Esophagus mucosa (tissue), 1 donor: ENCODE results near the gene PCDH15. TPM values are rescaled to one million over a fixed set of nuclear protein-coding genes. Genes with fewer than 3 reads are reported as not detected.

Experiments used
- ATAC-seq: fragments of 200-7000 bp; cut with Tn5 transposase; one replicate; pipeline ENCODE4 v1.9.1; 2020
- total RNA-seq: library from RNA; stranded (reverse); gene quantifications from one replicate; pipeline ENCODE4 v1.2.4, GENCODE V29; 2023
- donor health status: DM: yes; HTN: yes; CAD: no.

The PCDH15 gene
- total RNA-seq, 1 donor from 2014 or later, result not detected

DNA sequence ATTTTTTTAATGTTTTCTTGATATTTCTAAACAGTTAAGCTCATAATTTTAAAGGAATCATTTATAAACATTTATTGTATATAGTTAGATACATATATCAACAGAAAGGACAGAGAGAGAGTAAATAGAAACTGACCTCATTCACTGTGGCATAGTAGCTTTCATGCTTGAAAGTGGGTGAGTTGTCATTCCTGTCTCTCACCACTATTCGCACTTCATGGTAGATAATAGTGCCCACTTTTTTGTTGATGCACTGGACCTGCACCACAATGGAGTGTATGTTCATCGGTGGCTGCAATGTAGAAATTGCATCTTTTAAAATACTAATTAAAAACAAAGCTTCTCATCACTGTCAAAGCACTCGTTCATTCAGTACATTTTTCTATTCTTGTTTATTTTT, 432.0 kb downstream of the PCDH15 start:
- no peak for ATAC-seq

DNA sequence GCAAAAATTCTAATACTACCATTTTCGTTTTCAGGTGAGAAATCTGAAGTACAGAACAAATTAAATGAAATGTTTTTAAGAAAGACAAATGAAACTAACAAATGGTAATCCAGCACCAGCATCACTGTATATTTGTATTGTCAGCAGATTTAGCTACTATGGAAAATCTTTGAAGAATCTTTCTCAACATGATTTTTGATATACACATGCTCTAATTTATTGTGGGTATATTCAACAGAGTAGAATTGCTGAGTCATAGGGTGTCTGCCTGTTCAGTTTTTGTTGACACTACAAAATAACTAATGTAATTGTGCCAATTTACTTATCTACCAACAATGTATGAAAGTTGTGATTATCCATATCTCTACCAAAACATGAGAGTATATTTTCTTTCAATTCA, 437.6 kb downstream of the PCDH15 start:
- no peak for ATAC-seq

DNA sequence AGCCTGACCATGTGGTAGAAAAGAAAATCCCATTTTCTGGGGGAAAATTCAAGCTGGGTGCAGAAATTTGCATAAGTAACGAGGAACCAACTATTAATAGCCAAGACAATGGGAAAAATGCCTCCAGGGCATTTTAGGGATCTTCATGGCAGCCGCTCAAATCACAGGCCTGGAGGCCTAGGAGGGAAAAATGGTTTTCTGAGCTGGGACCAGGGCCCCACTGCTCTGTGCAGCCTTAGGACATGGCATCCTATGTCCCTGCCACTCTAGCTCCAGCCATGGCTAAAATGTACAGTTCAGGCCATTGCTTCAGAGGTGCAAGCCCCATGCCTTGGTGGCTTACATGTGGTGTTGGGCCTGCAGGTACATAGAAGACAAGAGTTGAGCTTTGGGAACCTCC, 459.0 kb downstream of the PCDH15 start:
- ATAC-seq, result no peak

DNA sequence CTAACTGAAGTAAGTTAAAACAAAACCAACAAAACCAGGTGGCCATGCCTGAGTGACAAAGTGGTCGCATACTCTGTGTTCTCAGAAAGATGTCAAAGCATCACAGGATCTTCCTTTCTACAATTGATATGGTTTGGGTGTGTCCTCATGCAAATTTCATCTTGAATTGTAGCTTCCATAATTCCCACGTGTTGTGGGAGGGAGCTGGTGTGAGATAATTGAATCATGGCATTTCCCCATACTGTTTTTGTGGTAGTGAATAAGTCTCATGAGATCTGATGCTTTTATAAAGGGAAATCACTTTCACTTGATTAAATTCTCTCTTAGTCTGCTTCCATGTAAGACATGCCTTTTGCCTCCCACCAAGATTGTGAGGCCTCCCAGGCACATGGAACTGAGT, 465.7 kb downstream of the PCDH15 start:
- ATAC-seq, result no peak

DNA sequence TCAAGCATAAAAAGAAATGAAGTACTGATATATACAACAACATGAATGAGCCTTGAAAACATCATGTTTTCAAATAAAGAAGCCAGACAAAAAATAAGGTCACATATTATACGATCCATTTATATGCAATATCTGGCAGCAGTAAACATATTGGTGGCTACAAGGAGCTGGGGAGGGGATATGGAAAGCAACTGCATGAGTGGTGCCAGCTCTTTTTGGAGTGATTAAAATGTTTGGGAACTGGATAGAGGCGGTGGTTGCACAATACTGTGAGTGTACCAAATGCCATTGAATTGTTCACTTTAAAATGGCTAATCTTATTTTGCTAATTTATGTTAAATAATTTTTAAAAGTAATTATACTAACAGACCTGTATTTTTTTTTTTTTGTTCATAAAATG, 481.7 kb downstream of the PCDH15 start:
- ATAC-seq, result no peak

DNA sequence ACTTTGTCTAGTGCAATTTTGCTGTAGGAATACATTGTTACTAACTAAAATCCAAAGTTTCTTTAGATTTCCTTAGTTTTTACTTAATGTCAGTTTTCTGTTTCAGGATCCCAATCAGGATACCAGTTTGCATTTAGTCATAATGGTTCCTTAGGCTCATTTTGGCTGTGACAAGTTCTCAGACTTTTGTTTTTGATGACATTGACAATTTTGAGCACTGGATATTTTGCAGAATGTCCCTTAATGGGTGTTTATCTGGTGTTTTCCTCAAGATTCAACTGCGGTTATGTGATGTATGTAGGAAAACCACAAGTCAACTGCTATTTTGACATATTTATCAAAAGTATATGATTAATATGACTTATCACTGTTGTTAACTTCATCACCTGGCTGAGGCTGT, 482.6 kb downstream of the PCDH15 start:
- no peak for ATAC-seq

DNA sequence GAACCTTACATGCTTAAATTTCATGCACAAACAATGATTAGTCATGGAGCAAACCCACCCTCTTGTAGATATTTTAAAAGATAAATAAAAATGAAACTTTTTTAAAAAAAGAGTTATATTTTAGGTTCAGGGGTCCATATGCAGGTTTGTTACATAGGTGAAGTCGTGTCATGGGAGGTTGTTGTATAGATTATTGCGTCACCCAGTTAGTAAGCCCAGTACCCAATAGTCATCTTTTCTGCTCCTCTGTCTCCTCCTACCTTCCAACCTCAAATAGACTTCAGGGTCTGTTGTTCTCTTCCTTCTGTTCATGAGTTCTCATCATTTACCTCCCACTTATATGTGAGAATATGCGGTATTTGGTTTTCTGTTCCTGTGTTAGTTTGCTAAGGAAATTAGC, 486.6 kb downstream of the PCDH15 start:
- ATAC-seq, result no peak

DNA sequence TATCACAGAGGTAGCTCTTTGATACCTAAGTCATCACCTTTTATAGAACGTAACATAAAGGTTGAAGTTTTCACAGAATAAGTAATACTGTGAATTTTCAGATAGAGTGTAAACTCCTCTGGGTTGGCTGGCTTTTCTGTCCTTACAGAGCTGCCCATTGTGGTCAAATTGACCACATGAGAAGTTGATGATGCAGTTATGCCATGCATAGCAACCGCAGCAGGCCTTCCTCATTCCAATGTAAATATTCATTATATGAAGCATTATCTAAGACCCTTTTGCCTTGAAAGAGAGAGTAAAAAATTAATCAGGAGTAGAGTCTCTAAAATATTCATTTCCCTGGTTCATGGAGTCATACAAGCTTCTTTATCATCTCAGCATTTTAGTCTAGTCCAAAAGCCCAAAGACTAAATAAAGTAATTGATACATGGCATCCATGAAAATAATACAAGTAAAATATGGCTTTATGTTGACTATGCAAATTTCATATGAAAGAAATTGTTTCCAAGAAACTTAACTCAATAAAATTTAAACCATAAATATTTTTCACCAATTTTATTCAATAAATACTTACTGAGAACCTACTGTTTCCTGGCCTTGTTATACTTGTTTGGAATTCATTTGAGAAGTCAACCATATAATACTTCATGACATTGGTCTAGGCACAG, 516.4 kb downstream of the PCDH15 start:
- no peak for ATAC-seq

DNA sequence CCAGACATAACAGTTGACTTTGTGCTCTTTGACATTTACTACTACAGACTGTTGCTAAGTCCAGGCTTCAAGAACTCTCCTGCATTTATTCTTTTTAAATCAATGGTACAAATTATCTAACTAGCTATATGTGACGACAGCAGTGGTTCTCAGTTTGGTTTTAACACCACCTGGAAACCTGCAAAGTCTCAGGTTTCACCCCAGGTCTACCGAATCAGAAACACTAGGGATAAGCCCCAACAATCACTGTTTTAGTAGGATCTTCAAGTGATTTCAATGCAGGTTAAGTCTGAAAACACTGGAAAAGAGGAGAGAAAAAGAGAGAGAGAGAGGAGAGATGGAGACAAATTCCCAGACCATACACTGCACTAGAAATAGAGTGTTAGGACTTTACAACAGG, 519.0 kb downstream of the PCDH15 start:
- ATAC-seq, result no peak

DNA sequence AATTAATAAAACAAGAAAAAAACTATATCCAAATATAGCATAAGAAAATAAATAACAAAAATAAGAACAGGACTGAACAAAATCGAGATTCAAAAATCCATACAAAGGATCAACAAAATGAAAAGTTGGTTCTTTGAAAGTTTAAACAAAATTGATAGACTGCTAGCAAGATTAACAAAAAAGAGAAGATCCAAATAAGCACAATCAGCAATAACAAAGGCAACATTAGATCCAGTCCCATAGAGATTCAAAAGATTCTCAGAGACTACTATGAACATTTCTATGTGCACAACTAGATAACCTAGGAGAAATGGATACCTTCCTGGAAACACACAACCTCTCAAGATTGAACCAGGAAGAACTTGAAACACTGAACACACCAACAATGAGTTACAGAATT, 534.6 kb downstream of the PCDH15 start:
- ATAC-seq, result no peak

DNA sequence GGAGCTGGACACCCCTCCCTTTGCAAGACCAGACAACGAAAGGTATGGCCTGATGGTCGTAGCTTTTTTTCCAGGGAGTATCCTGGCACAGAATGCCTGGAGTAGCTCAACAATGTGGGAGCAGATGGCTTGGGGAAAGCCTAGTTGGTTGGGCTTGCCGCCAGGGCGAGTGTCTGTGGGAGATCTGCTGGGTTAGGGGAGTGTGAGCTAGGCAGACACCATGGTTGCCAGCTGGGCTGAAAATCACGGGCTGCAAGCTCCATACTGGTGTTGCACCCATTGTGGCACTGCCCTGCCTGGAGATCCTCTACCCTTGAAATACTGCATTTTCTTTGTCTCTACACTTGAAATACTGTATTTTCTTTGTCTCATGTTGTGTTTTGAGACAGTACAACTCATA, 538.3 kb downstream of the PCDH15 start:
- no peak for ATAC-seq

DNA sequence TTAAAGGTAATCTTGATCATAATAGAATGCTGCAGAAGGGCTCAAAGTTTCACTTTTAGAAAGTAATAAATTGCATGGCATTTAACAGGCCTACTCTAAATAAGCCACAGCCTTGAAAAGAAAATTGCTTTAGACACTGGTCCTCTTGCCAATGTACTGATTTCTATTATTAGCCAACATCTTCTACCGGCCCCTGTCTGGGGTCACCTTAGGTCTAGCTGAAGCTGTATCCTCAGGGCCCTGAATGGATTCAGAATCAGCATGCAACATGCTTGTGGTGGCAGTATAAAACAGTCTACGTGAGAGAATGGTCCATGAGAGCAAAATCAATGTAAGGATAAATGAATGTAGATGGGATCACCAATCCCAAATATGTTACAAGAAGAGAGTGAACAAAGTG, 541.9 kb downstream of the PCDH15 start:
- no peak for ATAC-seq

DNA sequence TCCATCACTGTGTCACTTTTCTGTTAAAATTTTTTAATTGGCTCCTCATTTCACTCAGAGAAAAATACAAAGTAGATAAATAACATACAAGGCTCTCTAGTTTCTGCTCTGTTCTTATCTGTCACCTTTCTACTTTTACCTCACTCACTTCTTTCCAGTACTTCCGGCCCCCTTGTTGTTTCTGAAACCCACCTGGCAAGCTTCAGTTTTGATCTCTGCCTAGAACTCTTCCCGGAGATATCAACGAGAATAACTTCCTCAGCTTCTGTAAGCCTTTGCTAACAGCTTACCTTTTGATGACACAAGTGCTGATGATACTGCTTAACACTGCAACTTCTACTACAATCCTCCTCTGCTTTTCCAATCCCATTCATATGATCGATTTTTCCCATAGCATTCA, 566.2 kb downstream of the PCDH15 start:
- ATAC-seq, result no peak

DNA sequence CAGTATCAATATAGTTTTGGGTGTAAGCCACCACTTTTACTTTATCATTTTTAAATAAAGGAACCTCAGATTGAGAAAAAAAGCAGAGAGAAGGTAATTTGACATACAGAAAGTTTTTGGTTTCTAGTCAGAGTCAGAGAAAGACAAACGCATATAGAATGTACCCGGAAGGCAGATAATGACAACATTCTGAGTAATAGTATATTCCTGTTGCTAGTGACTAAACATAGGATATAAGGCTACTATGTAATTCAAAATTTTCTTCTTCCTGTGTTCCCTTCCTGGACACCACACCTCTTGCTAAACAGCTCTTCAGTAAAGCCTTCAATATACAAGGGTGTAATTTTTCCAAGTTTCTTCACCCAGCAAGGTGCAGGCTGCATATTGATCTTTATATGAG, 597.6 kb downstream of the PCDH15 start:
- ATAC-seq, result peak; percentile 94

DNA sequence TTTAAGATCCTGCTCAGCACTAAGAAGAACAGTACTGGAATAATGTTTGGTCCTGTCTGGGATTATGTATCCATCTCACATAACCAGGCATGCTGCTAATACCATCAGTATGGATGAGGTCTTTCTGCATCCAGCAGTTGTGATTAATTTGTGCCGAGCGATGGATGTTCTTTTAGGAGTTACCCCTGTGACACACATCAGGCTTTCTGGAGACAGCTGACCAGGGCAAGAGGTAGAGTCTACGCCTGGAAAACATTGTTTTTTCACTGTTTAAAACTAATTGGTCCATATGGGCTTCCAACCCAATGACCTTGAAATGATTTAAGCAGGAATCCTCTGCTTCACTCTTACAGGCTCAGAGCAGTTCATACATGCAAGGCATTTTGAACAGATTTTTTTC, 603.0 kb downstream of the PCDH15 start:
- ATAC-seq, result no peak

DNA sequence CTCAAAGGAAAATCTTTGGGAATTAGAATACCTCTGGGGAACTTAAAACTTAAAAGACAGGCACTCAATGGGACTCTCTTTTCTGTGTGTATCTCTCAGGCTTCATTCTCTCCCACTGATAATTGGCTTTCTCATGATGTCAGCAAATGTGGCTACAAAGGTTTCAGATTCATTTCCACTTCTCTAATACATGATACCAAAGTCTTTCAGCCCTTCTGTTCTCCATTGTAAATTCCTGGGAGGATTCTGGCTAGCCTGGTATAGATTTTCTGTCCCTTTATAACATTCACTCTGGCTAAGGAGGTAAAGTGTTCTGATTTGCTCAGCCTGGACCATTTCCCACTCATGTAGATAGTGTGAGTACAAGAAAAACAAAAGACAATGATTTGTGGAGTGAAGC, 606.2 kb downstream of the PCDH15 start:
- ATAC-seq, result no peak

DNA sequence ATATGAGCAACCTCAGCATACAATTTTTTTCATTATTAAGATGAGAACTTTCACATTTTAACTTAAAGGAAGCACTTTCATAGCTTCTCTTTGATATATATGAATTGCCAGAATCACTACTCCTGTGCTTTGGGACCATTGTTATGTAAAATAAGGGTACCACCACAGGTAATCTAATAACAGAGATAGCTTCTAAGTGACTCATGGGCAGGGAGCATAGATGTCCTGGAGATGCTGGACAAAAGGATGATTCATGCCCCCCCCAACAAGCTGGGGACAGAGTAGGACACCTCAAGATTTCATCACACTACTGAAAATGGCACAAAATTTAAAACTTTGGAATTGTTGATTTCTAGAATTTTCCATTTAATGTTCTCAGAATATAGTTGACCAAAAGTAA, 641.1 kb downstream of the PCDH15 start:
- ATAC-seq, result no peak

DNA sequence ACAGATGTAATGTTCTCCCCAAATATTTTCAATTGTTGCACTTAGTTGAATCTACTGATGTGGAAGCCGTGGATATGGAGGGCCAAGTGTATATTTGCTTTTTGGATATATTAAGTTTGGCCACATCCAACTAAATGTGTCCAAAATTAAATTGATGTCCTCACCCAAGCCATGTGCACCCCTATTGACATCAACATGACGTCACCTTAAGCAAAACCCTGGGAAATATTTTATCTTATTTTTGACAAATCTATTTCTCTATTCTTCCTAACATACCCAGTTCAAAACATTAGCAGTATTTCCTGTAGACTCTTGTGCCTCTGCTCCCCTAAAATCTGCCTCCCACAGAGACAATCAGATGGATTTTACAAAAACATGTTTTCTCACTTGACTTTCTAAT, 652.5 kb downstream of the PCDH15 start:
- ATAC-seq, result no peak

DNA sequence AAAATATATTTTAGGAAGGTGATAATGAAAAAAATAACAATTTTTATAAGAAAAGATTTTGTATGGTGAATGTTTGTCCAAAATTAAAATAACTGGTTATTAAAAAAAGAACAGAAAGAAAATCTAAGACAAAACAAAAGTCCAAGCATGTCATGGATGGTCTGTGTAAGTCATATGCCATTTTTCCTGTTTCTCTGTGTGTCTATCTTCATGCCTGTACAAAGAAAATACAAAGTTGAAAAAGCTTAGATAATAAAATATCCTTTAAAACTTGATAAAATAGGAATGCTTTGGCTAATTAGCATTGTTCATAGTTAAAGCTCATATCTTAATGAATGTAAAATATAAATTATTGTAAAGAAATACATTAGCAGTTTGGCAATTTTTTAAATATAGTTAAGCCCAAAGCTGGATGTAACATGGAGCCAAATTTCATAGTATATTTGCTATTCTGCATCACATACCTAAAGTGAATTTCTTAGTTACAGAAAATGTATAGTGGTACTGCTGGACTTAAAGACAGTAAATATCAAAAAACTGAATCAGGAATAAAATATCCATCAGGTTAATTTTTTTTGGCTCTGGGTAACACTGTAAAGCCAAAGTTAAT, 661.1 kb downstream of the PCDH15 start:
- no peak for ATAC-seq

DNA sequence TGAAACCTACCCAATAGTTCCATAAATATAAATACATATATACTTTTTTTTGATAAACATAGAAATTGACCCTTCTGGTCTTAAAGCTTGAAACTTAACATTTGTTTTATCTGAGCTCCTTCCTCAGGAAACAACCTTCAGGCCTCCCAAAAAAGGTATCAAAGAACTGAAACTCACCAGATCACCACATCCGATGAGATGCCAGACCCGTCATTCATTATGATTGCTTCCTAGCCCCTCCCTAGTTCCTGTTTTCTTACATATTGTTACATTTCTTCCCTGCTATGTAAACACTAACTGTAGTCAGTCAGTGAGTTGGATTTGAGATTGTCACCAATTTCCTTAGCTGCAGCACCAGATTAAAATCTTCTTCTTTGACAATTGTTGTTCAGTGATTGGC, 663.6 kb downstream of the PCDH15 start:
- ATAC-seq, result no peak

DNA sequence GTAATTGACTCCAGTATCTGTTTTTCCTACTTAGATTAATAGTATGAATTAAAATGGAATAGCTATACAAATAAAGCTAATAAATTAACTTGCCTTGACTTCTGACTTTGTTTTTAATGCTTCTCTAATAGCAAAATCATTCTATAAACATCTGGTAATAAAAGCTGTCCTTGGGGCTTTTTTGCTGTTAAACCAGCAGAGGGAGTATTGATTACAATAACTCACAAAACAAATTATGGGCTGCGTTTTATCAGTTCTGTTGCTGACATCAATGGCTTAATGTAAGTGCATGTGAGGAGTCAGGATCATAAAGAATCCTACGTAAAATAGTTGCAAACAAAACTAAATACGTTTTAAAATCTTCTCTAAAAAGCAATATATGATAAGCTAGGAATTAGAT, 667.8 kb downstream of the PCDH15 start:
- no peak for ATAC-seq

DNA sequence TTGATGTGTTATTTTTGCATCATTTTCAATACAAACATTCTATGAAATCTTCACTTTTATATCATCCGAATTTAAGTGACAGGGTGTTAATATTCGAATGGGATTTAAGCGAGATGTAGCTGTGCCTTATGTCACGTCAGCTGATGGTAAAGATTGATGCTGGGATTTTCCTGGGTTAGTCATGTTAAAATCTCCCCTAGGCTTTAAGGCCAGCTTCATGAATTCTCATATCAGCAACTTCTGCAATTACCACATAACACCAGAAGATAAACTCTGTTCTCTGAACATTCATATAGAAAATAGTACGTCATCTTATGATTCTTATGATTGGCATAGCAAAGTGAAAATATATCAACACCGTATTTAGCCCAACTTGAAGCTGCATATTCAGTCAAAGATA, 669.2 kb downstream of the PCDH15 start:
- ATAC-seq, result no peak

DNA sequence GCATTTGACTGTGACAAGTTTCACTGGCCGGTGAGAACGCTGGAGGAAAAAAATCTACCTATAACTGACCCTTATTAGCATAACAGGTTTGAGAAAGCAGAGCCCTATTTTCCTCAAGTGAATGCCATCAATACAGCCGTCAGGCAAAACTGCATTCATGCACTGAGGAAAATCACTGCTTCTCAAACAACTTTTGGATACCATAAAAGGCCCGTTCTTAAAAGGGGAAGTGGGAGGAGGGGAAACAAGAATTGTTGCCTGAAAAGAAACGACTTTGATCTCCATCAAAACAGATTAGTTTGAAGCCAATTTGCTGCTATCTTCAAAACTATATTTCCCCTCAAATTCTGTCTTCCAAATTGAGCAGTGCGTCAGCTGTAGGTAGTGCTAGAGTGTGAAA, 670.6 kb downstream of the PCDH15 start:
- no peak for ATAC-seq

DNA sequence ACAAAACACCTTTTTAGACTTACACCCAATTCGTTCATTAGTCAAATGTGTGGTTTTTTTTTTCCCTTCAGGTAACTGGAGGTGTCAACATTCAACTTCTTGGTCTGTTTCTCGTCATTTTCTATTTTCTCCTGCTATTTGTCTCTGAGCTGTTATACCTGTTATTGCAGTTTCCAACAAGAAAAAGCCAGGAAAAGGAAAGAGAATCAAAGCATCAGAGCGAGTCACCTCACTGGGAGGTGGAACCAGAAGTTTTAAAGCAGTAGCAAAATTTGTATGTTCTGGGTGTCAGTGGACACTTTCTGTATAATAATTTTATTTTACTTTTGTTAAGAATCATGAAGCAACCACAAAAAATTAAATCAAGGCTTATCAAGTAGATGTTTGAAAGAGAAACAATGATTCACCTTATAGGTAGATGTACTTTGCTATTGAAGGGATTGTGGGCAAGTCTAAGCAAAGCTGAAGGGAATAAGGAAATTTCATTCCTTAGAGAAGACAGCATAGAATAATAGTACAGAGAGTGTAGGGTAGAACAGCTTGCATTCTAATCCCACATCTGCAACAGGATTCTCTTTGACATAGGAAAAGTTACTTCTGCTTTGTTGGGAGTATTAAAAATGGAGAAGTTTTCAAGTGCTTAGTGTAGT, 675.8 kb downstream of the PCDH15 start:
- no peak for ATAC-seq
